Colonic mucosa (tissue), 4 donors: ENCODE data around the gene DNAH10. TPM values are rescaled to one million over a fixed set of nuclear protein-coding genes. Genes with fewer than 3 reads are reported as not detected.

Experiments used
- DNase-seq: peaks from one replicate; pipeline ENCODE4 v3.0.0-alpha.2; 2020
- H3K27ac ChIP-seq: fragments of 200-600 bp; one replicate; pipeline ENCODE4 v1.8.0; 2021
- H3K27me3 ChIP-seq: fragments of 200-600 bp; one replicate; pipeline ENCODE4 v1.8.0; 2021
- H3K36me3 ChIP-seq: fragments of 200-600 bp; one replicate; pipeline ENCODE4 v1.8.0; 2021
- H3K4me1 ChIP-seq: fragments of 200-600 bp; one replicate; pipeline ENCODE4 v1.8.0; 2021; ENCODE audit warnings: mild to moderate bottlenecking
- H3K4me3 ChIP-seq: fragments of 200-600 bp; one replicate; pipeline ENCODE4 v1.8.0; 2021
- H3K9ac ChIP-seq, 2 donors: one replicate each; pipeline ENCODE4 v1.7.0; 2013; ENCODE audit warnings: control low read depth in 2 of 2, low read depth in 2 of 2, low read length in 2 of 2
- H3K9me3 ChIP-seq: fragments of 200-600 bp; one replicate; pipeline ENCODE4 v1.8.0; 2021
- CTCF ChIP-seq: fragments of 200-600 bp; IDR thresholded peaks from one replicate; pipeline ENCODE4 v1.8.0; 2022; ENCODE audit warnings: antibody characterized with exemption, mild to moderate bottlenecking
- intact Hi-C: fragments of 100-400 bp; cut with DNase I; formaldehyde crosslinking; loops from one replicate; pipeline ENCODE4 v1.14.1; 2022
- total RNA-seq, 2 donors: library from RNA; stranded (reverse); fragmentation: NEBNext Ultra II Directional in 1 of 2; extraction: Animal tissue kit (Norgen Biotek cat#: 25700) in 1 of 2; gene quantifications; one replicate each; pipeline ENCODE4 v1.2.1, GENCODE V29; 2021
- donor health status: healthy.
- donor health status: DM: no; HTN: no; CAD: no.
- donor health status: DM: no; HTN: no; CAD: no.

DNAH10 gene
- total RNA-seq, 2 donors from 2014 or later: 0.32 to 0.35 TPM

GRCh38 chr12:123939716-123940626 lies 177.9 kb downstream of the DNAH10 start:
- H3K4me3 ChIP-seq: no peak overlapping the region
- TF ChIP-seq CTCF: no peak
- no peaks in the 10 kb centered on the region for H3K9me3 ChIP-seq
- no peak overlapping the region for H3K27ac ChIP-seq
- no peaks in the 10 kb centered on the region for H3K36me3 ChIP-seq
- DNase-seq: no peak
- H3K9ac ChIP-seq: no peak overlapping the region
- no peaks in the 10 kb centered on the region for H3K27me3 ChIP-seq
- intact Hi-C loops: no loop called here
- no peaks in the 10 kb centered on the region for H3K4me1 ChIP-seq

GRCh38 chr12:123940627-123940966 lies 178.5 kb downstream of the DNAH10 start:
- Histone ChIP-seq H3K36me3 (no peaks in the 10 kb centered on the region), H3K4me3 (no peak overlapping the region), H3K27me3 (no peaks in the 10 kb centered on the region), H3K4me1 (no peaks in the 10 kb centered on the region), H3K27ac (no peak overlapping the region), H3K9ac (no peak overlapping the region), H3K9me3 (no peaks in the 10 kb centered on the region)
- no peak for DNase-seq
- no peak for TF ChIP-seq CTCF
- intact Hi-C loops: no loop called here

- no peak for TF ChIP-seq CTCF
- Histone ChIP-seq H3K9ac (no peak overlapping the region), H3K36me3 (no peaks in the 10 kb centered on the region), H3K27ac (no peak overlapping the region), H3K4me3 (no peak overlapping the region), H3K9me3 (no peaks in the 10 kb centered on the region), H3K27me3 (no peaks in the 10 kb centered on the region), H3K4me1 (no peaks in the 10 kb centered on the region)
- no peak for DNase-seq
- intact Hi-C loops: no loop called here
These were observed 178.9 kb downstream of the DNAH10 start for GRCh38 chr12:123941000-123941399.

- H3K4me3 ChIP-seq: no peak overlapping the region
- no peaks in the 10 kb centered on the region for H3K27me3 ChIP-seq
- H3K36me3 ChIP-seq: no peaks in the 10 kb centered on the region
- no peak overlapping the region for H3K9ac ChIP-seq
- no peaks in the 10 kb centered on the region for H3K9me3 ChIP-seq
- no peak overlapping the region for H3K27ac ChIP-seq
- DNase-seq: no peak
- intact Hi-C loops: no loop called here
- no peak for TF ChIP-seq CTCF
- H3K4me1 ChIP-seq: no peaks in the 10 kb centered on the region
These were observed 179.6 kb downstream of the DNAH10 start for GRCh38 chr12:123941624-123942237.

- Histone ChIP-seq H3K27me3 (no peaks in the 10 kb centered on the region), H3K36me3 (no peaks in the 10 kb centered on the region), H3K4me1 (no peaks in the 10 kb centered on the region), H3K9ac (no peak overlapping the region), H3K9me3 (no peaks in the 10 kb centered on the region), H3K4me3 (no peak overlapping the region), H3K27ac (no peak overlapping the region)
- no peak for TF ChIP-seq CTCF
- DNase-seq: no peak
- intact Hi-C loops: no loop called here
These were observed 180.1 kb downstream of the DNAH10 start for GRCh38 chr12:123942238-123942653.
